CD14-positive monocyte (primary cell): ENCODE data around the gene ZNRF4. TPM values are rescaled to one million over a fixed set of nuclear protein-coding genes. Genes with fewer than 3 reads are reported as not detected.

Experiments
- DNase-seq, 3 donors: peaks; one replicate each; pipeline ENCODE4 v3.0.0-alpha.2; 2011 to 2022
- H2AFZ ChIP-seq: 2 replicates; pipeline ENCODE4 v1.6.0; 2012; ENCODE audit warnings: mild to moderate bottlenecking, low read depth, low read length, inconsistent platforms; ENCODE audit not compliant: insufficient read depth, poor library complexity, severe bottlenecking
- H3K27ac ChIP-seq, 2 donors: 1 replicate in 1 of 2; 2 replicates in 1 of 2; pipeline ENCODE4 v1.5.1; 2012 to 2013; ENCODE audit warnings: low read length in 2 of 2, control low read depth in 1 of 2, inconsistent platforms in 1 of 2, low read depth in 1 of 2, mild to moderate bottlenecking in 1 of 2
- H3K27me3 ChIP-seq, 2 donors: one replicate each; pipeline versions ENCODE4 v1.6.0 to v1.6.1; 2011 to 2013; ENCODE audit warnings: low read length in 2 of 2; ENCODE audit not compliant: control insufficient read depth in 2 of 2, insufficient read depth in 2 of 2
- H3K36me3 ChIP-seq, 2 donors: replicated peaks in 1 of 2; 1 replicate in 1 of 2; 2 replicates in 1 of 2; pipeline versions ENCODE4 v1.5.1 to v1.6.1; 2012 to 2013; ENCODE audit warnings: low read length in 2 of 2, control low read depth in 1 of 2, inconsistent platforms in 1 of 2, mild to moderate bottlenecking in 1 of 2; ENCODE audit not compliant: insufficient read depth in 2 of 2, control insufficient read depth in 1 of 2
- H3K4me1 ChIP-seq, 2 donors: 1 replicate in 1 of 2; 2 replicates in 1 of 2; pipeline versions ENCODE4 v1.5.1 to v1.6.1; 2012 to 2013; ENCODE audit warnings: low read length in 2 of 2, control low read depth in 1 of 2, inconsistent platforms in 1 of 2, mild to moderate bottlenecking in 1 of 2, moderate library complexity in 1 of 2; ENCODE audit not compliant: insufficient read depth in 2 of 2, control insufficient read depth in 1 of 2
- H3K4me2 ChIP-seq: replicated peaks from 2 replicates; pipeline ENCODE3; 2012; ENCODE audit warnings: low read length, moderate library complexity, mild to moderate bottlenecking; ENCODE audit not compliant: poor library complexity, severe bottlenecking; ENCODE audit errors: extremely low read depth
- H3K4me3 ChIP-seq, 3 experiments: fragments of 200-600 bp in 1 of 3; sonication (generic) in 1 of 3; replicated peaks in 1 of 3; 1 replicate in 2 of 3; 2 replicates in 1 of 3; pipeline ENCODE4 v1.5.1; 2011 to 2013; ENCODE audit warnings: low read length in 3 of 3, mild to moderate bottlenecking in 3 of 3, control low read depth in 2 of 3, low read depth in 2 of 3, inconsistent platforms in 1 of 3, moderate library complexity in 1 of 3
- H3K79me2 ChIP-seq: 2 replicates; pipeline ENCODE4 v1.6.0; 2012; ENCODE audit warnings: mild to moderate bottlenecking, control low read depth, inconsistent platforms, low read length, moderate library complexity; ENCODE audit not compliant: insufficient read depth
- H3K9ac ChIP-seq: 2 replicates; pipeline ENCODE4 v1.6.0; 2017; ENCODE audit warnings: low read length, mild to moderate bottlenecking; ENCODE audit not compliant: insufficient read depth, poor library complexity, severe bottlenecking
- H3K9me3 ChIP-seq, 2 donors: replicated peaks in 1 of 2; 1 replicate in 1 of 2; 2 replicates in 1 of 2; pipeline versions ENCODE4 v1.5.1 to v1.6.1; 2012 to 2013; ENCODE audit warnings: low read length in 2 of 2, control low read depth in 1 of 2; ENCODE audit not compliant: control insufficient read depth in 1 of 2, insufficient read depth in 1 of 2
- H4K20me1 ChIP-seq: 2 replicates; pipeline ENCODE4 v1.6.0; 2012; ENCODE audit warnings: mild to moderate bottlenecking, low read length, control low read depth, moderate library complexity; ENCODE audit not compliant: insufficient read depth
- H3K27ac Mint-ChIP-seq, 7 donors: one replicate each; pipeline ENCODE4 v1.8.0; 2020; ENCODE audit warnings: mild to moderate bottlenecking in 7 of 7, mixed read lengths in 7 of 7, moderate library complexity in 6 of 7, inconsistent platforms in 2 of 7
- H3K27me3 Mint-ChIP-seq, 3 donors: one replicate each; pipeline ENCODE4 v1.8.0; 2021 to 2022; ENCODE audit warnings: low read depth in 3 of 3, mild to moderate bottlenecking in 3 of 3, mixed read lengths in 3 of 3, moderate library complexity in 3 of 3, inconsistent platforms in 1 of 3
- H3K36me3 Mint-ChIP-seq, 2 donors: one replicate each; pipeline ENCODE4 v1.8.0; 2020; ENCODE audit warnings: mixed read lengths in 2 of 2, inconsistent platforms in 1 of 2, mild to moderate bottlenecking in 1 of 2
- H3K4me1 Mint-ChIP-seq: one replicate; pipeline ENCODE4 v1.8.0; 2020; ENCODE audit warnings: mild to moderate bottlenecking, mixed read lengths
- H3K4me3 Mint-ChIP-seq, 2 donors: one replicate each; pipeline ENCODE4 v1.8.0; 2020; ENCODE audit warnings: mild to moderate bottlenecking in 2 of 2, mixed read lengths in 2 of 2, moderate library complexity in 1 of 2
- H3K9me3 Mint-ChIP-seq, 7 donors: one replicate each; pipeline ENCODE4 v1.8.0; 2020 to 2022; ENCODE audit warnings: mixed read lengths in 7 of 7, mild to moderate bottlenecking in 6 of 7, moderate library complexity in 6 of 7, inconsistent platforms in 2 of 7
- CTCF ChIP-seq: fragments of 200-600 bp; IDR thresholded peaks from one replicate; pipeline ENCODE4 v1.8.0; 2022; ENCODE audit warnings: antibody characterized with exemption, mild to moderate bottlenecking
- WGBS: methylation state at CpG from one replicate; pipeline ENCODE4 v1.1.5; 2013; ENCODE audit warnings: missing lambda C conversion rate; ENCODE audit not compliant: insufficient coverage; 5-methylcytosine and 5-hydroxymethylcytosine counted together
- intact Hi-C, 2 donors: fragments of 100-400 bp; cut with micrococcal nuclease; formaldehyde crosslinking; loops; one replicate each; pipeline versions ENCODE4 v1.15.0 to v1.15.1; 2023
- polyA plus RNA-seq, 3 donors: library from polyadenylated mRNA; depleted of rRNA in 1 of 3; unstranded in 2 of 3; stranded (reverse) in 1 of 3; fragments of 300-500 nt in 2 of 3; fragments of >200 nt in 1 of 3; fragmentation: Illumina TruSeq in 2 of 3; gene quantifications; 1 replicate in 2 of 3; 2 replicates in 1 of 3; pipeline ENCODE4 v1.2.3, GENCODE V29; 2012 to 2021

ZNRF4 gene
- polyA plus RNA-seq, 3 donors, result not detected

- Histone ChIP-seq H3K4me3 (no peak overlapping the region), H3K9me3 (peaks cover 8 to 9% of the 10 kb centered on the region in 2 donors), H3K27ac (no peak overlapping the region), H3K79me2 (no peaks in the 10 kb centered on the region), H3K36me3 (no peaks in the 10 kb centered on the region), H4K20me1 (no peaks in the 10 kb centered on the region), H2AFZ (no peak overlapping the region), H3K9ac (no peak overlapping the region), H3K4me1 (no peaks in the 10 kb centered on the region), H3K27me3 (peaks cover 0 to 6% of the 10 kb centered on the region in 2 donors), H3K4me2 (no peak overlapping the region)
- Mint-ChIP-seq H3K27me3 (peaks cover 19 to 36% (median 29%) of the 10 kb centered on the region in 3 donors), H3K4me1 (no peaks in the 10 kb centered on the region), H3K4me3 (no peak overlapping the region), H3K27ac (no peak overlapping the region), H3K9me3 (peaks cover 0 to 17% (median 2%) of the 10 kb centered on the region in 7 donors), H3K36me3 (no peaks in the 10 kb centered on the region)
- no peak for TF ChIP-seq CTCF
- WGBS, result 69% methylated on average over 6 of the region's 13 CpGs
- intact Hi-C loops, result no loop called here
- no peak for DNase-seq
Observed at GRCh38 chr19:5477451-5478215, 22.4 kb downstream of the ZNRF4 start.

GRCh38 chr19:5478241-5478924 is 23.2 kb downstream of the ZNRF4 start:
- no peak overlapping the region for H3K27ac ChIP-seq
- H3K4me3 ChIP-seq, result no peak overlapping the region
- Mint-ChIP-seq H3K9me3 (peaks cover 0 to 13% (median 2%) of the 10 kb centered on the region in 7 donors), H3K27ac (no peak overlapping the region), H3K36me3 (no peaks in the 10 kb centered on the region), H3K4me3 (no peak overlapping the region), H3K4me1 (no peaks in the 10 kb centered on the region), H3K27me3 (peaks cover 20 to 36% (median 29%) of the 10 kb centered on the region in 3 donors)
- DNase-seq, result no peak
- peaks cover 0 to 6% of the 10 kb centered on the region in 2 donors for H3K27me3 ChIP-seq
- no peak overlapping the region for H3K9ac ChIP-seq
- 45% methylated on average over 17 of the region's 32 CpGs for WGBS
- no peak overlapping the region for H2AFZ ChIP-seq
- TF ChIP-seq CTCF, result no peak
- H3K36me3 ChIP-seq, result no peaks in the 10 kb centered on the region
- no peaks in the 10 kb centered on the region for H3K4me1 ChIP-seq
- peaks cover 8 to 9% of the 10 kb centered on the region in 2 donors for H3K9me3 ChIP-seq
- intact Hi-C loops, result no loop called here
- no peaks in the 10 kb centered on the region for H3K79me2 ChIP-seq
- H4K20me1 ChIP-seq, result no peaks in the 10 kb centered on the region
- no peak overlapping the region for H3K4me2 ChIP-seq
